Measurements from ENCODE around the gene MINDY4.

The MINDY4 gene

DNA sequence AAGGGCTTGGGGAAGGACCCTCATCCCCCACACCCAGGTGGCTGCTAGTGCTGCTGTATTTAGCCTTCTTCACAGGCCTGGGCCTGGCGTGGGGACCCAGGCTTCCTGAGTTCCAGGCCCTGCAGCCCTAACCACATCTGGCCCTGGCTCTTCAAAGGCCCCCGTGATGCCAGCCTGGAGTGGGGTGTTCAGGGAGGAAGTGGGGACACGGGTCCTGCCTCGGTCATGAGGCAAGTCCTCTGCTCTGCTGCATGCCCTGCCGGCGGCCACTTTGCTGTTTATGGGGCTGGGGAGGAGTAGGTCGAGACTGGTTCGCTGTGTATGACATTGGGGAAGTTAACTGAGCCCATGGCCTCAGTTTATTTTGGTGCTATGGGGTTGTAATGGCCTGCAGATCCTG, 131.9 kb downstream of the MINDY4 start:
- no peak for DNase-seq (ENCODE audit: low spot score)

DNA sequence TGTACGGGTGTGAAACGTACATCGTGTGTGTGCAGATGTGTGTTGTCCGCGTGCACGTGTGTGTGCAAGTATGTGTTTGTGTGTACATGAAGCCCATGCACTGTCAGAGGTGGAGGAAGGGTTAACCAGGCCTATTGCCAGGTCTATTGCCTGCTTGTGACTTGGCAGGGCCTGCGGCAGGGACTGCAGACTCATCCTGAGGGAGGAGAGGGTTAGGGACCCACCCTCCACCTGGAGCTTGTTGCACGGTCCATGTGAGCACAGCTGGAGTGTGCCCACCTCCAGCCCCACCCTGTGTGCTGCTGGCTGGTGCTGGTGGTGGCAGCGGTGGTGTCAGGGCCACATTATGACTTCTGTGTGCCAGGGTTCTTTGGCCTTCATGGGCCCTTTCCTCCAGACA, 133.3 kb downstream of the MINDY4 start:
- peak; percentile 60 for DNase-seq (ENCODE audit: low spot score)

DNA sequence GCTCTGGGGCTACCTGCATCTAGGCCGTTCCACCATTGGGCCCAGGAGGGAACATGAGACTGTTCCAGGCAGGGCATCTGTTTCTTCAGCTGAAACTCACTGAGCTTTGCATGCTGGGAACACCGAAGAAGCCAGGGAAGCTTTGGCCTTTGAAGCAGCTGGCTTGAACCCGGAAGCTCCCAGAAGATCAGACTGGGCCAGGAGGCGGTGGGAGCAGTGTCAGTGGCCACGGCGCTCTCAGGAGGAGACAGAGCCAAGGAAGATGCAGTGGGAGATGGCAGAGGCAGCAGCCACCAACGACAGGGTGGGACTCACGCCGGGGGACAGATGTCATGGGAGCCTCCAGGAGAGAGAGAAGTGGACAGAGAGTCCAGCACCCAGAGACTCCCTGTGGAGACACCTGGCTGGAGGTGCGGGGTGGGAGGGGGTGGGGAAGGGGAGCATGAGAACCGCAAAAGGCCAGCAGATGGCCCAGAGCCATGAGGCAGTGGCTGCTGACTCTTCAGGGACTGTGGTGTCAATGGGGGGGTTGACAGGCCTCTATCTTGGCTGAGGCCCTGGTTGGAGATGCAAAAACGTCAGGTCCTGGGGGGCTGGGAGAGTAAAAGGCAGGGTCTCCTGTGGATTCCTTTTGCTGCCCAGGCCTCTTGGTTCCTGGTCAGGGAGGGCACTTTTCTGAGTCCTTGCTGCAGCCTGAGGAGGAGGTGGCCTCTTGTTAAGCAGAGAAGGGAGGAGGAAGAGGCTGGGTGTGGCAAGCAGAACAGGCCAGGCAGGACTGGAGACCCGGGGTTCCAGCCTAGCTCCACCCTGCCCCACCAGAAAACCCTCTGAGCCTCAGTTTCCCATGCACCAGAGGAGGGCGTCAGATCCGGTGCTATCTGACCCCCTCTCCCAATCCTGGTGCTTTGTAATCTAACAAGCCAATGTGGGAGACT, 134.1 kb downstream of the MINDY4 start:
- DNase-seq (ENCODE audit: low spot score), result no peak

DNA sequence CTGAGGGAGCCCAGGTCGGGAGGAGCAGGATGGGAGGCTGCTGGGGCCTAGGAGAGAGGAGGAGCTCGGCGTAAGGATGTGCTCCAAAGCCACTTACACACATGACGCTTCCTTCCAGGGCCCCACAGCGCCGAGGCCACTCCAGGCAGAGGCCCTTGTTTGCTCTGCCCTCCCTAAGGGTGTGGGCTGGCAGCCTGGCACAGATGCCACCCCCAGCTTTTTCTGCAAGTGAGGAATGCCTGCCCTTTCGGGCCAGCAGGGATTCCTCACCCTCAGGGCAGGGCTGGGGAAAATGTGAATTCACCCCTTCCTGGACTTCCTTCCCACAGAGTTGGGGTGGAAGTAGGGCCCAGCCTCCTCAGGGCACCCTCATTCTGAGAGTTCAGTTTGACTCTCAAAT, 134.8 kb downstream of the MINDY4 start:
- no peak for DNase-seq (ENCODE audit: low spot score)

DNA sequence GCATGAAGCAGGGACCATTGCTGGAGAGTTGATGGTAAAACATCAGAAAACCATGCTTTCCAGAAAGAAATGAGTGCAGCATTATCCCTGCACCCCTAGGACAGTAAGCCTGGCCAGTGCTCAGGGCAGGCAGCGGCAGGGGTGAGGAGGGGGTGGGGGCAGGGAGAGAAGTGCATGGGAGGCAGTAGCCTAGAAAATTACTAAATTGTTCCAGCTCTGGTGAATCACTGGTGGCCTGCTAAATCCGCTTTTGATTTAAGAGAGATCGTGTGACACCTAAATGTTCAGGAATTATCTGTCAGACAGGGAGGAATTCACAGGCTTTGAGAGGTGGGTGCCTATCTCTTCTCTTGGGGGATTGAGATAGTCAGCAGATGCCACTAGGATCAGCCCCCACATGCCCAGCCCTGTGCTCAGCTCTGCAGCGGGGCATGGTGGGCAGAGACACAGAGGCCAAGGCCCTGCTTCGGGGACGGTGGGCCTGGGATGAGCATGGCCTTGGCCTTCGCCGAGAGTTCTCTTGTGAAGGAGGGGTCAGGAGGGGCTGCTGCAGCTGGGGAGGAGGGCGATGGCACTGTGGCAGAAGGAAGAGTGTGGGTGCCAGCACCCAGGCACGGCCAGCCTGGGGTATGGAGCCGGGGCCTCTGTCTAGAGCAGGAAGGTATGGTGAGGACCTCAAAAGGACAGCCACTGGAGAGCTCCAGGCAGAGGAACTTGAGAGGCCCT, 135.5 kb downstream of the MINDY4 start:
- DNase-seq (ENCODE audit: low spot score), result no peak

DNA sequence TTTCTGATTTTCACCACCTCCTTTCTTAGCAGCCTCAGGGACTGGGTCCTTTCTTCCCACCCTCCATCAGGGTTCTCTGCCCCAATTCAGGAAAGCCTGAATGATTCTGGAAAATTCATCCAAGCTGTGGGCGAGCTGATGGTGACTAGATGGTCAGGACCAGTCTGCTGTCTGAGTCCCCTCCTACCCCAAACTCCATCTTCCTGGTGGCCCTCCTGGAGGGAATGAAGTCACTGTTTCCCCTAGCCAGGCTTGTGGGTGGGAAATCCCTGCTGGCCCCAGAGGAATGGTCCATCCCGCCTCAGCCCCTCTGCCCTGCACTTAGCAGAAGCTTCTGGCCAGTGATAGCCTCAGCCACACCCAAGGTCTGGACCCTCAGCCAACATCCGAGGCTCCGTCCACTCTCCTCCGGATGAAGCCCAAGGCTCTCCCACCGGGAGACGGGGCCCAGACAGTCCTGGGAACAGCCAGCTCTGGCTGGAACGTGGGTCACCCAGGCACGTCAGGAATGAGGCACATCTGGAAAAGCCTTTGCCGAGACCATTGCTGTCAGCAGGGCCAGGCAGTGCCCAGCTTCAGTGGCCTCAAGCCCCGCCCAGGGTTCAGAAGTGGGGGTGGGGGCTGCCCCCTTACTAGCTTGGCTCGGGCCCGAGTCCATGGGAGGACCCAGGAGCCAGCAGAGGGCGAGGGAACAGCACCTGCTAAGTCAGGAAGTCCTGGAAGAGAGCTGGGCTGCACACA, 136.5 kb downstream of the MINDY4 start:
- no peak for DNase-seq (ENCODE audit: low spot score)

DNA sequence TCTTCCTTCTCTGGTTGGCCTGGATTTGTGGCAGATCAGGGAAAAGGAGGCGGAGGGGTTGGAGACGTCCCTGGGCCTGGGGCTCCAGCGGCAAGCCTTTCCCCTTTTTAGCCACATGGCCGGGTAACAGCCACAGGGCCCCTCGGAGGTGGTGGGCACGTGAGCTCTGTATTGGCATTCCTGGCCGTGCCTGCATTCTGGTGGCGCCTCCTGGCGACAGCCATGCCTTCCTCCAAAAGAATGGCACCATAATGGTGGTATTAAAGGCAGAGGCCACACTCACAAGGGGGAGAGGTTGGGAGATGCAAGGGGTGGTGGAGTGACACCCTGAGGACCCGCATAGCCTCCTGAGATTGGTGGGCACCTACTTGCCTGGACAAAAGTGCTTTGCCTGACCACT, 137.5 kb downstream of the MINDY4 start:
- peak; percentile 49 for DNase-seq (ENCODE audit: low spot score)

DNA sequence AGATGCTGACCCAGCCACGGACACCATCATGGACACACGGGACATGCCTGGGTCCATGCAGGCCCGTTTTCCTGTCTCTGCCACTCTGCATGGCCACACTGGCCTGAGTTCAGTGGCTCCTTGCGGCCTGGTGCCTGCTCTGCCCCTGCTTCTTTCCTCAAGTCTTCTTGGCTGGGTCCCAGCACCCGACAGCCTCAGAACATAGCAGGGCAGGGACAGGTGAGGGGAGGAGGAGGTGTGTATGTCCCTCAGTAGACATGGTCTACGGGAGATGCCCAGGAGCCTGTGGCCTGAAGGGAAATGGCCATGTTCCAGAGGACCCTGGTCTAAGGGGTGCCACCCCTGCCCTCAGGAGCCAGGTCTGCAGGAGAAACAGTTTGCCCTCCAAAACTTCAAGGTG, 138.2 kb downstream of the MINDY4 start:
- DNase-seq (ENCODE audit: low spot score), result no peak

DNA sequence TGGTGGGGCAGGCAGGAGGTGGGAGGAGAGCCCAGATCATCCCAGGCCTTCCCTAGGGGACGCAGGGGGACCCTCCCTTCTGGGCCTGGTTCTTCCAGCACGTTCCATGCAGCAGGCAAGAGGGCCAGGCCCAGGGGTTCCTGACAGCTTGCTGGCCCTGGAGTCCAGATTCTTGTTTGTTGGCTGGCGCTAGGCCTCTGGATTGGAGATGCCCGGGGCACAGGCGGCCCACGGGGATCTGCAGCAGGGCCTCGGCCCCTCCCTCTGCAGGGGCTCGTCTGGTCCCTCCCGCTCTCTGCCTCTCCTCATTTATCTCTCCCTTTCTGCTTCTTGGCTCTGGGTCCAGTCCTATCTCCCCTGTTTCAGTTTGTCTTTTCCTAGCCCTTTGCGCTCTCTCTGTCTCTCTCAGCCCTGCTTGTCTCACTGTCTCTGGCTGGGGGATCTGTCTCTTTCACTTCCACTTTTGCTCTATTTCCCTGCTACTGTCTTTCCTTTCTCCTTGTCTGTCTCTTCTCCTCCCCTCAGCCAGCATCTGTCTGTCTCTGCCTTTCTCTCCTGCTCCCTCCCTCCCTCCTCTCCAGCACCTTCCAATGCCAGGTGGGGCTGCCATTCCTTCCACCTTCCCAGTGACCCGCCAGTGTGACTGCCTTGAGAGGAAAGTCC, 139.3 kb downstream of the MINDY4 start:
- peak; percentile 70 for DNase-seq (ENCODE audit: low spot score)

DNA sequence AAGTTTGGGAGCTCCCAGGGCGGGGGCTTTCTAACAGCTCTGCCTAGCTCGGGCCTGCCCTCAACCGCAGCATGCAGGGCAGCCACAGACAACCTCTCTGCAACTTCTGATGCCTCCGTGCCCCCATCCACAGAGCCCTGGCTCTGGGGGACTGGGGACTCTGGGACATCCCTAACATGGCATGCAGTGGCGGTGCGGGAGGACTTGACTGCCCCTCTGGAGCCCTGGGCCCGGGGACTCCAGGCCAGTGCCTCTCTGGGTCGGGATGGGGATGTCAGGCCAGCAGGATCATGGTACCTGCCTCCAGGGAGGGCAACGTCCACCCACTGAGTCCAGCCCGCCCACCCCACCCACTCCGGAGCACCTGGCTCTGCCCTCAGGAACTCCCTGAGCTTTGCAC, 139.9 kb downstream of the MINDY4 start:
- DNase-seq (ENCODE audit: low spot score), result peak; percentile 36

DNA sequence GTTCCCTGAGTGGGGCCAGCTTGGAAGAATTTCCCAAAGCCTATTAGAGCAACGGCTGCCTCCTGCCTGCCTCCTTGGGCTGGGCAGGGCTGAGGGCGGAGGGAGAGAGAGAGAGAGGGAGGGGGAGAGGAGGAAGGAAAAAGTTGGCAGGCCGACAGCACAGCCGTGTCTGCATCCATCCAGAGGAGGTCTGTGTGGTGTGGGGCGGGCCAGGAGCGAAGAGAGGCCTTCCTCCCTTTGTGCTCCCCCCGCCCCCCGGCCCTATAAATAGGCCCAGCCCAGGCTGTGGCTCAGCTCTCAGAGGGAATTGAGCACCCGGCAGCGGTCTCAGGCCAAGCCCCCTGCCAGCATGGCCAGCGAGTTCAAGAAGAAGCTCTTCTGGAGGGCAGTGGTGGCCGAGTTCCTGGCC, 140.3 kb downstream of the MINDY4 start, which contains the start of gene AQP1:
Gene AQP1 (plus strand): TSS at position 293 of the 409 bp plus-strand sequence. CDS start 57 bp downstream, at position 350.
- peak; percentile 70 for DNase-seq (ENCODE audit: low spot score)

DNA sequence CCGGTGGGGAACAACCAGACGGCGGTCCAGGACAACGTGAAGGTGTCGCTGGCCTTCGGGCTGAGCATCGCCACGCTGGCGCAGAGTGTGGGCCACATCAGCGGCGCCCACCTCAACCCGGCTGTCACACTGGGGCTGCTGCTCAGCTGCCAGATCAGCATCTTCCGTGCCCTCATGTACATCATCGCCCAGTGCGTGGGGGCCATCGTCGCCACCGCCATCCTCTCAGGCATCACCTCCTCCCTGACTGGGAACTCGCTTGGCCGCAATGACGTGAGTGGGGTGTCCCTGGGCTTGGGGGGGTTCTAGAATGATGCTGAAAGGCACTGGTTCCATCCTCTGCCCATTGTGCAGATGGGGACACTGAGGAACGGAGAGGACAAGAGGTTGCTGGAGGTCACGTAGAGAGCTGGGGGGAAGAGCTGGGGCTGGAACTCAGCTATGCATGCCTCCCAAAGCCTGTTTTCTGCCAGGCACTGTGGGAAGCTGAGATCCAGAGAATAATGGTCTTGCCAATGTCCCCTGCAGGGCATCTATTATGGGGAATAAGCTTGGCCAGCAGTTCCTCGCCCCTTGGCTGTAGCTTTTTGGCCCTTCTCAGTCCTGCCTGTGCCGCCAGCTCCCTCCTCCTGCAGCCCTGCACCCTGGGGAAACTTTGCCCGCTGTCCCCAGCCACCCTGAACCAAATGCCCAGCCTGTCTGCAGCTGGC, 141.0 kb downstream of the MINDY4 start:
- no peak for DNase-seq (ENCODE audit: low spot score)

DNA sequence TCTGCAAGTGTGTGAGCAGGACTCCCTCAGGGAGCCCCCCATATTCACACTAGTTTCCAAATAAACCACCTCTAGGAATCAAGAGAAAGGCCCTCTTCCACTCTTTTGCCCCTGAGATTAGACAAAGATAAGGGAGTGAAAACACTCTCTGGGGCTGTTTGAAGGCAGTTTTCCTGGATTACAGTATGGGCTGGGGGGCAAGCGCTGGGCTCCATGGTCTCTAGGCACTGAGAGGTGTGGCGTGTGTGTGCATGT, 141.4 kb downstream of the MINDY4 start:
- DNase-seq (ENCODE audit: low spot score), result no peak

DNA sequence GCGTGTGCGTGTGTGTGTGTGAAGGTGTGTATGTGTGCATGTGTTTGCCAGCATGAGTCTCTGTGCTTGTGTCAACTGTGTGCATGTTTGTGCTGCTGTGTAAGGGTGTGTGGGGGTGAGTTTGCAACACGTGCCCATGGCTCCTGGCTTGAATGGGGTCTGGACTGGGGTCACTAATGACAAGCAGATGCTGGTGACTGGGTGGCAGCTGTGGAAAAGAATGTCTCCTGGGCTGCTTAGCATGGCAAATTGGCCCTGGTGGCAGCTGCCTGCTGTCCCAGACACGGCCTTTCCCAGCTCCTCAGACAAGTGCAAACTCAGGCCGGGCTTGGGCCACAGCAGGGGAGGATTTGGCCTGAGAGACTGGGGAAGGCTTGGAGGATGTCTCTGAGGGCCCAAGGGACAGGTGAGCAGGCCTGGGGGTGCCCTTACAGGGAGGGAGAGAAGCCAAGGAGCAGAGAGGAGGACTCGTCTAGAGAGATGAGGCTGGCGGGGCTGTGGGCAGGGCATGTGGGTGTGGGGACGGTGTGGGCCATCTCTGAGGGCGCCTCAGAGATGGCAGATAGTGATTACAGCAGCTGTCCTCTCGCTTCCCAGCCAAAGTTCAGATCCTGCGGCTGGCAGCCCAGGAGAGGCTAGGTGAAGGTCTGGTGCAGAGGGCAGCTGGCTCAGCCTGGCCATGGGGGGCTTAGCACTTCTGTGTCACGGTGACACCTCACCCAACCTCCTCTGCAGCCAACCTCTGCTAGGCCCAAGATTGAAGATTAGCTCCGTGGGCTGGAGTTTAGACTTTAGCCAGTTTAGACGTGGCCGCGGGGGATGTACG, 142.0 kb downstream of the MINDY4 start:
- peak; percentile 45 for DNase-seq (ENCODE audit: low spot score)

DNA sequence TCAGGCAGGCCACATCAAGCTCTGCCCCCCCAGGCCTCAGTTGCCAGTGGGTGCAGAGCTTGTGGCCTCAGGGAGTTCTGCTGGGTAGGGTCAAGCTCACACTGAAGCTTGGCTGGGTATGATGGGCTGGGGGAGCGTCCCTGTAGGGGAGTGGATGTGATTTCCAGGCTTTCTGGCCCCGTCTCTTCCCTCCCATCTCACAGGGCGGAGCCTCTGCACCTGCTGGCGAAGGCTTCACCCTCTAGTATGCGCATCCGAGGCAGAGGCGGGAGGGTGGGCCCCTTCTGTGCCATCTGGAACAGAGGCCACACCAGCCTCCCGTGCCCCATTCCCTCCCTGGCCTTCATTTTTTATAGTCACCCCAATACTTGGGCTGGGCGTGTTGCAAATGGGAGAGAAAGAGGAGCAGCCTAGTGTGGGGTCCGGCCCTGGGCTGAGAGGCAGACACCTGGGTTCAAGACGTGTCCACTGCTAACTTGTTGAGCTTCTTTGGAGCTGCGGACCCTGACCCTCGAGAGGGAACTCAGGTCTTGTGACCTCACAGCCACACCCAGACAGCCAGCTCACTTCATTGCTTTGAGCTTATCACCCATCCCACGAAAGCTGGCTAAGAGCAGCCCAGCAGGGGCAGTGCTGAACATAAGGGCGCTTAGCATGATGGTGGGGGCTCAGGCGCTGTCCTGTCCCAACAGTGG, 142.8 kb downstream of the MINDY4 start:
- peak; percentile 76 for DNase-seq (ENCODE audit: low spot score)

DNA sequence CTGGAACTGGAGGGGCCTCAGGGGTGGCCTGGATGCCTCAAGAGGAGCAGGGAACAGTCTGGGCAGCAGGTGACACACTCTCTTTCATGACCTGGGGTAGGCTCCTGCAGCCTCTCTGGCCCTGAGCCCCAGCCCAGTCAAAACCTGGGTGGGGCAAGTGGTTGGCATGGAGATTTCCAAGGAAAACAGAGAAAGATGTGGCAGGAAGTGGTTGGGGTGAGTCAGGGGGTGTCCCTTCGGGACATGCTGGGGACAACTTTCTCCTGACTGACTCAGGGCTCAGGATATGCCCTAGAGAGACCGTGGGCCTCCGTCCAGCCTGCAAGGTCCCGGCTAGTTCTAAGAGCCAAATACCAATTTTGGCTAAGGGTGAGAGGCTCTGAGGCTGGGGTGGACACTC, 143.4 kb downstream of the MINDY4 start:
- DNase-seq (ENCODE audit: low spot score), result no peak

DNA sequence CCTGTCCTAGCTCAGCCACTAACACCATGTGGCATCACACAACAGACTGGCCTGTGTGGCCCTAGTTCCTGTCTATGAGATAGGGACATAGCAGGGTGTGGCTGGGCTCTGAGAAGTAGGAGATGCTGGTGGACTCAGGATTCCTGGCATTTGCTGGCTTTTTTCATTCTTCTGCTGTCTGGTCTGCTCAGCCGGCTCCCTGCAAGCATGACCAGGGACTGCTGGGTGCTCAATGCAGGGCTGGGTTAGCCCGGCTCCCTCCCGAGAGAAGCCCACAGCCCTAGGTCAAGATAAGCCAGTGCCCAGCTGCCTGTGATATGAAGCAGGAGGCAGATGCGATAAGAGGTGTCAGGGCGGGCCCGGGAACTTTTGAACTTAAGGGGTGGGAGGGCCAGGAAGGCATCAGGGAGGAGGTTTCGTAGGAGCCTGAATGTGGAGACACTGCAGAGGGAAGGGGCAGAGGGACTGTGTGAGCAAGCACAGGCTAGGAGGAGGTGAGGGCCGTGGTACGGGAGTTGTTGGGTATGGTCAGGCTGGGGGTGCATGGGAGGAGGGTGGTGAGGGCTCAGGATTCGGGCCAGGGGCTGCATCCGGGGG, 143.9 kb downstream of the MINDY4 start:
- peak; percentile 83 for DNase-seq (ENCODE audit: low spot score)

DNA sequence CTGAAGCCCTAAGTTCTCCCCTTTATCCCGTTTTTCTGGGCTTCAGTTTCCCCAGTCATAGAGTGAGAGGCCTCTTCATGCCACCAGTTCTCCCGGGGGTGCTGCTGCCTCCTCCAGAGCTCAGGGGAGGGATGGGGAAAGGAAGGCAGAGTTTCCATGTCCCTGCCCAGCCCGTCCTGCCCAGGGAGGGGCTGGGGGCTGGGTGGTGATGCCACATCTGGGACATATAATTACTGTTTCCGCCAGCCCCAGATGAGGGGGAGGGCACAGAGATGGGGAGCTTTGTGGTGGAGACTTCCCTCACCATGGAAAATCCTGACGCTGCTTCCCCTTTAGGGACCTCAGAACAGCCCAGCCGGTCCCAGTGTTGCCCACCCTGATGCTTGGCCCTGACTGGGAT, 144.5 kb downstream of the MINDY4 start:
- no peak for DNase-seq (ENCODE audit: low spot score)

DNA sequence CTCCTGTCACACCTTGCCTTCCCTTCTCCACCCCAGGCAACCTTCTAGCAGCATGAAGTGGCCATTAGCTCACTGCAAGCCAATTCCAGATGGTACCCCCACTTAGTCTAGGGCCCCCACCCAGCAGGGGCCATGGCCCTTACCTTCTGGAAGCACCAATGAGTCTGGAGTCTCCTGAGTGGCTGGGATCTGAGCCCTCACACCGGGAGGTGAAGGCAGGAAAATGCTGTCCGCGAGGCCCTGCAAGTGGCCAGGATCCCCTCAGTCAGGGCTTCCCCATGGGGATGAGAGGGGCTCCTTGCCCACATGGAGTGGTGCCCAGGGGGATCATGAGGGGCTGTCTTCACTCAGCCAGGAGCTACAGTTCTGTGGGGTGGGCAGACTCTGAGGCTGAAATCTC, 145.0 kb downstream of the MINDY4 start:
- DNase-seq (ENCODE audit: low spot score), result no peak

DNA sequence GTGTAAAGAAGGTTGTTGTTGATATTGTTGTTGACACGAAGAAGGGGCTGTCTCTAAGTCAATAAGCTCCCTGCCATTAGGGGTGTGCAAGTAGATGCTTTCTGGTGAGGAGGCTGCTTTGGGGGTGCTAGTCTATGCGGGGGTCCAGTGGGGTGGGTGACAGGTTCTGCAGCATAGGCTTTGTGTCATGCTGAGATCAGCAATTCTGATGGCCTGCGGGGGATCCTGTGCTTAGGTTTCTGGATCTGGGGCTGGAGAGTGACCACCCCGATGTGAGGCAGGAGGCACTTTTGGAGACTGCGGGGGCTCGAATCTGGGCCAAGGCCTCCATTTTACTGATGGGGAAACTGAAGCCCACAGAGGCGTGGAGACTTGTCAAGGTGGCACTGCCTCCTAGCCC, 145.6 kb downstream of the MINDY4 start:
- DNase-seq (ENCODE audit: low spot score), result no peak
